Esophagus squamous epithelium (tissue), 4 donors: Measurements from ENCODE around the gene DENND1A.

ENCODE experiments used
- POLR2A ChIP-seq, 4 donors: fragments of 450-650 bp; IDR thresholded peaks; one replicate each; pipeline ENCODE4 v1.6.1; 2017; ENCODE audit warnings: antibody characterized with exemption in 4 of 4, mild to moderate bottlenecking in 4 of 4, moderate library complexity in 3 of 4
- TF ChIP-seq, protein P1 (sequence below), 6 experiments: fragments of 450-650 bp in 4 of 6; fragments of 200-600 bp in 2 of 6; sonication (generic) in 2 of 6; IDR thresholded peaks; one replicate each; pipeline ENCODE4 v1.5.1; 2016 to 2019; ENCODE audit warnings: antibody characterized with exemption in 6 of 6, mild to moderate bottlenecking in 4 of 6, moderate library complexity in 4 of 6

DNA sequence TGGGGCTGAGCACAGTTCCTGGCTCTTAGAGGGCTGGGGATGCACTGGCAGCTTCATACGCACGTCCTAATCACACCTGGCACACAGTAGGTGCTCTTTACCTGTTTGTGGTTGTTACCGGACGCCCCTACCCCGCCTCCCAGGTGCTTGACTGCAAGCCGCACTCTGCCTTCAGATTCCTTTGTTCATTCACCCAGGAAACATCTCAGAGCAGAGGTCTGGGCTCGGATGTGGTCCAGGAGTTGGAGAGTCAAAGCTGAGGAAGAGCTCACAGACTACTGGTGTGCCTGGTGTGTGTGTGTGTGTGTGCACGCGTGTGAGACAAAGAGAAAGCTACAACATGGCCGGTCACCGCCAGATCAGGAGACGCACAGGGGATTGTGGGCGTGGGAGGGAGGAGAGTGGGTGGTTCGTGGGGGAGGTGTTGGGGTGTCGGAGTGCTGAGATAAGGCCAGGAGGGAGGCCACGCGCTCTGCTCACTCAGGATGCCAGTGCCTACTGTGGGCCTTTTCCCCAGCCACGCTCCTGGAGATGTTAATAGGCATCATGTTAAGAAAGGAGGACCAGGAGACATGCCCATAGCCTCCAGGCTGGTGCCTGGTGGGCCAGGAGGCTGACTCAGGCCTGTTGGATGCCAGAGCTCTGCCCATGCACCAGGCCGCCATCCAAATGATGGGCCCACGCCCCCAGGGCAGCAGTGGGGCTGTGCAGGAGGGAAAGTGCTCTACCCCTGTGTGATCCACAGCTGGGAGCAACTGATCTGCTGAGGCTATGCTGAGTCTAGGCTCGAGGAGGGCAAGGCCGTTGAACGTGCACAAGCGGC is 534.0 kb downstream of the DENND1A start:
- TF ChIP-seq, protein P1, sequence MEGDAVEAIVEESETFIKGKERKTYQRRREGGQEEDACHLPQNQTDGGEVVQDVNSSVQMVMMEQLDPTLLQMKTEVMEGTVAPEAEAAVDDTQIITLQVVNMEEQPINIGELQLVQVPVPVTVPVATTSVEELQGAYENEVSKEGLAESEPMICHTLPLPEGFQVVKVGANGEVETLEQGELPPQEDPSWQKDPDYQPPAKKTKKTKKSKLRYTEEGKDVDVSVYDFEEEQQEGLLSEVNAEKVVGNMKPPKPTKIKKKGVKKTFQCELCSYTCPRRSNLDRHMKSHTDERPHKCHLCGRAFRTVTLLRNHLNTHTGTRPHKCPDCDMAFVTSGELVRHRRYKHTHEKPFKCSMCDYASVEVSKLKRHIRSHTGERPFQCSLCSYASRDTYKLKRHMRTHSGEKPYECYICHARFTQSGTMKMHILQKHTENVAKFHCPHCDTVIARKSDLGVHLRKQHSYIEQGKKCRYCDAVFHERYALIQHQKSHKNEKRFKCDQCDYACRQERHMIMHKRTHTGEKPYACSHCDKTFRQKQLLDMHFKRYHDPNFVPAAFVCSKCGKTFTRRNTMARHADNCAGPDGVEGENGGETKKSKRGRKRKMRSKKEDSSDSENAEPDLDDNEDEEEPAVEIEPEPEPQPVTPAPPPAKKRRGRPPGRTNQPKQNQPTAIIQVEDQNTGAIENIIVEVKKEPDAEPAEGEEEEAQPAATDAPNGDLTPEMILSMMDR (IDR thresholded peaks at IDR 0.05), result no peak
- no peak for TF ChIP-seq POLR2A (IDR thresholded peaks at IDR 0.05)
